NCI-H1105 (cell line): Measurements from ENCODE around the gene ANKRD6.
A peak's percentile ranks its signal among the peaks of the same experiment; 100 is the strongest.

ENCODE experiments used
- DNase-seq: peaks from one replicate; lab custom pipeline; 2025; lab: John Stamatoyannopoulos, UW

Gene ANKRD6

DNA sequence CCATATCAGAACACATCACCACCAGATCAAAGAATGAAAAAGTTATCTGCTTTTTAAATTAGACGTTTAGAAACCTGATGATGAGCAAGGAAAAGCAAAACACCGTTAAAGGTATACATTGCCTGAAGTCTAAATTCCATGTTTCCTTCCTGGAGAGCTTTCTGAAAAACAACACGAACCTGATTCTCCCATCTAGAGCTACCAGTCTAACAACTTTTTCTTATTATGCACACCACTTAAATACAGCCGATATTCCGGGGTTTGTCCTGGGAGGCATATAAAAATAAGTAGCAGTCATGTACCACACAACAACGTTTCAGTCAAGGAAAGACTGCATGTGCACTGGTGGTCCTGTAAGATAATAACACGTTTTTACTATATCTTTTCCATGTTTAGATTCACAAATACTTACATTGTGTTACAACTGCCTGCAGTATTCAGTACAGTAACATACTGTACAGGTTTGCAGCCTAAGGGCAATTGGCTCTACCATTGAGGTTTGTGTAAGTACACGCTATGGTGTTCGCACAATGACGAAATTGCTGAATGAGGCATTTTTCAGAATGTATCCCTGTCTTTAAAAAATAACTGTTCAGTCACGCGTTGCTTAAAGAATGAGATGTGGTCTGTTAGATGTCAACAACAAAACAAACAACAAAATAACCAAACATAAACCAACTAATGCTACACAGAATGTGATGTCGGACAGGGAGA, 224.7 kb downstream of the ANKRD6 start:
- no peak for DNase-seq

- no peak for DNase-seq
Measured at GRCh38 chr6:89660981-89661380, 228.0 kb downstream of the ANKRD6 start.

DNA sequence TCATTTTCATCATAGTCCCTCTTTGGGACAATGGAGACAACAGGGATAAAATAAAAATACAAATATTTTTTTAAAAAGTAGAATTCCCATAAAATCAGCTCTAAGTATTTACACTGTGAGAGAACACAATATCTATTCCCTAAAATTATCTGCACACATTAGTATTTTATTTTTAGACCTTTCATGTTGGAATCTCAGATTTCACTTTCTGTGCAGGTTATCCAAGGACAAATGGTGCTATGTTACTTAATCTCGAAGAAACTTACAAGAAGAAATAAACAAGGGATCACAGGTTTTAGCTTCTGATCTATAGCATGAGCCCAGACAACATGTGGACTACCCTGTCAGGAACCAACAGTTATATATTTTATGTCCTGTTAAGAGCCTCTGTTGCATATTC, 228.6 kb downstream of the ANKRD6 start:
- DNase-seq: no peak

- no peak for DNase-seq
Measured at GRCh38 chr6:89662659-89663223, 229.8 kb downstream of the ANKRD6 start.

DNA sequence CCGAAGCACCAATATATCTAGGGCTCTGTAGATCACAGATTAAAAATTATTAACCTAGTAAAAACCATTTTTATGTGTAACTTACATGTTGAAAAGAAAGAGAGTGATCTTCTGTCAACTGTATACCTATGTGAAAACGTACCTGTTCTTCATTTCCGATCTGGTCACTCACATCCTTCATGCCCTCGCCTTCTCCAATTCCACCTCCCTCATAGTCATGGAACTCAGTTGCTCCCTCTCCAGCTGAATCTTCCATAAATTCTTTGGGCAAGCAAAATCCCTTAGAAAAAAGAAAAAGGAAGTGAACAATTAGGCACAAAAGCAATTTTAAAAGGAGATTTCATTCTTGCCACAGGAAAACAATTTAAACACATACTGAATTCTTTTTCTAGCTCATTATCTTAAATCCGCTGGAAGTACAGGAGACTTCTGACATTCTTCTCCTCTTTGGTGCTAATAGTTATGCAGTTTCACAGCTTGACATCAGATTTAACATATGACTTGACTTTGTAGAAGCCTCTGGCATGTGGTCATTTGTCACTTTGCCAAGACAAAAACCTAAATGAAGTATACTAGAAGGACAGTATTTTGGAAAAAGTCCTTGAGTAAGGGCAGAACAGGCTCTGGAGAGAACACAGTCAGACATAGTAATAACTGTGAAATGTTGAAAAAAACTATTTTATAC, 235.1 kb downstream of the ANKRD6 start:
- DNase-seq: no peak

GRCh38 chr6:89669002-89669401, 236.1 kb downstream of the ANKRD6 start:
- no peak for DNase-seq

GRCh38 chr6:89670935-89671565, 238.1 kb downstream of the ANKRD6 start:
- DNase-seq: no peak

DNA sequence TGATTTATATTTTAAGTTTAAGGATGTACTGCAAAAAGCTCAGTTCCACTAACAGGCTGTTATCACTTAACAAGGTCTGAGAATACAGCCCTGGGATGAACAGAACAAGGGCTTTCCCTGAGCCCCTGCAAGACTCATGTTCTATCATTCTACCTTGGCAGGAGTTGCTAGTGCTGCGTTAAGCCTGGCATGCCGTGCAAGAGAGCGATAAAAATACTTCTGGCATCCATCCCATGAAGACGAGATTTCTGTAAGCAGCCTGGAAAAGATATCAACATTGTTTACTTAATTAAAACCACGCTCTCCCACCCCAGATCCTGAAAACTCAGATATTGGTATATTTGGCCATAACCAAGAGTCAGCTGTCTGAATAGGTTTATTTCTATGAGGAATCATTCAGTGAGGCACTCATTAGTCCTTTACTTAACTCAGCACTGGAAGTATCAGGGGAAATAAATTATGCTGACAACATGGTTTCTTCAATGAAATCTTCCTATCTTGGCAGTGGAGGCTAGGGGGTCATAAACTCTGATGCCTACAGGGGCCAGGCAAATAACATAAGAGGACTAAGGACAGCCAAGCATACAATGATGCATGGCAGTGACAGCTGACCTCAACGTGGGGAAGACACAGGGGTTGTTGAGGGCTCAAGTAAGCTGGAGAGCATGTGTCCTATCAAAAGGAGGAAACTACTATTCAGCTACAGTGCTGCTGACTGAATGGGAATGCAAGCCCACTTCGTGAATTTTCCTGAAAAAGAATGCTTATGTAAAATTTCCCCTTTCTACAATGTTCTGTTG, 243.2 kb downstream of the ANKRD6 start:
- no peak for DNase-seq

DNA sequence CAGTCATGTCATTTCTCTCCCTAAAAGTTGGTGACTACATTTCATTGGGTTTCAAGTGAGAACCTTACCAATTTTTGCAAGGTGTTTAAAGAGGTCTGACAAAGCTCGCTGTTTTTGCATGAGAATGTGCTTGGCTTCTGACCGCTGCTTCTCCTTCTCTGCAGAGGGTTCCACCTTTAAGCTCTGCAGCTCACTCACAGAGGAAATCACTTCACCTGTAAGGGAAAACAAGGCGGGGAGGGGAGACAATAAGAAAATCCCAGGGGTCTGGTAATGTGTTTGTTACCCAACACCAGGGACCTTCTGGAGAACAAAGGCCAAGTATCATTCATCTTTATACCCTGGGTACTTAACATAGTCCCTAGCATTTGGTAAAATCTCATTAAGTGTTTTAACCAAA, 245.6 kb downstream of the ANKRD6 start:
- no peak for DNase-seq

- no peak for DNase-seq
Measured at GRCh38 chr6:89679215-89680120, 246.5 kb downstream of the ANKRD6 start.

- peak; percentile 46 for DNase-seq
Measured at GRCh38 chr6:89680150-89680549, 247.2 kb downstream of the ANKRD6 start.

GRCh38 chr6:89680551-89680950, 247.6 kb downstream of the ANKRD6 start:
- no peak for DNase-seq

GRCh38 chr6:89681983-89682564, 249.1 kb downstream of the ANKRD6 start:
- no peak for DNase-seq

GRCh38 chr6:89682991-89683390, 250.0 kb downstream of the ANKRD6 start:
- DNase-seq: no peak
